Psoas muscle (tissue), 8 donors: ENCODE results near the gene RPTOR. TPM values are rescaled to one million over a fixed set of nuclear protein-coding genes. Genes with fewer than 3 reads are reported as not detected.
A peak's percentile ranks its signal among the peaks of the same experiment; 100 is the strongest.

ENCODE experiments used
- ATAC-seq, 4 donors: fragments of 200-7000 bp; cut with Tn5 transposase; one replicate each; pipeline ENCODE4 v1.9.1; 2020; ENCODE audit warnings: moderate library complexity in 3 of 4, mild to moderate bottlenecking in 2 of 4
- DNase-seq, 2 donors: peaks; one replicate each; pipeline ENCODE4 v3.0.0-alpha.2; 2020
- H3K27ac ChIP-seq: fragments of 200-600 bp; one replicate; pipeline ENCODE4 v1.8.0; 2022
- H3K27me3 ChIP-seq, 3 donors: fragments of 200-600 bp in 1 of 3; one replicate each; pipeline versions ENCODE4 v1.6.1 to v1.8.0; 2013 to 2022; ENCODE audit warnings: low read length in 2 of 3, mild to moderate bottlenecking in 2 of 3, moderate library complexity in 1 of 3; ENCODE audit not compliant: insufficient read depth in 3 of 3
- H3K36me3 ChIP-seq, 2 donors: fragments of 200-600 bp in 1 of 2; one replicate each; pipeline versions ENCODE4 v1.6.1 to v1.8.0; 2013 to 2022; ENCODE audit warnings: low read depth in 1 of 2, mild to moderate bottlenecking in 1 of 2, moderate library complexity in 1 of 2; ENCODE audit not compliant: insufficient read depth in 1 of 2
- H3K4me1 ChIP-seq: fragments of 200-600 bp; one replicate; pipeline ENCODE4 v1.8.0; 2022
- H3K4me3 ChIP-seq: fragments of 200-600 bp; one replicate; pipeline ENCODE4 v1.8.0; 2022; ENCODE audit warnings: mild to moderate bottlenecking
- H3K9me3 ChIP-seq: fragments of 200-600 bp; one replicate; pipeline ENCODE4 v1.8.0; 2022
- WGBS, 3 donors: extraction: QIAGEN DNeasy Blood & Tissue Kit; methylation state at CpG; one replicate each; pipeline versions ENCODE4 v1.1.6 to v1.1.7; 2013; 5-methylcytosine and 5-hydroxymethylcytosine counted together
- intact Hi-C, 2 donors: fragments of 100-400 bp; cut with DNase I; formaldehyde crosslinking; loops; one replicate each; pipeline versions ENCODE4 v1.11.0 to v1.14.2; 2022
- polyA plus RNA-seq, 3 donors: library from polyadenylated mRNA; stranded (reverse); fragments of 200-250 nt; gene quantifications; one replicate each; pipeline ENCODE4 v1.2.3, GENCODE V29; 2013
- total RNA-seq, 4 donors: library from RNA; stranded (reverse); fragmentation: NEBNext Ultra II Directional in 2 of 4; extraction: Animal tissue kit (Norgen Biotek cat#: 25700) in 2 of 4; gene quantifications; one replicate each; pipeline versions ENCODE4 v1.2.1 to v1.2.4, GENCODE V29; 2021 to 2023
- TF ChIP-seq, protein P1 (sequence below): fragments of 200-600 bp; IDR thresholded peaks from one replicate; pipeline ENCODE4 v1.8.0; 2022; ENCODE audit warnings: antibody characterized with exemption
- donor health status: healthy with polysubstance abuse.
- donor health status: DM: no; HTN: no; CAD: no; lungs with moderate emphysema.
- donor health status: Bipolar disorder and iron deficiency.
- donor health status: healthy.
- donor health status: DM: yes; HTN: yes; CAD: no.
- donor health status: DM: no; HTN: no; CAD: no.
- donor health status: DM: no; HTN: no; CAD: no.
- donor health status: DM: yes; HTN: yes; CAD: no.

Gene RPTOR
- total and polyA plus RNA-seq, 7 donors, result 13.6 to 82.2 (median 32.5) TPM

DNA sequence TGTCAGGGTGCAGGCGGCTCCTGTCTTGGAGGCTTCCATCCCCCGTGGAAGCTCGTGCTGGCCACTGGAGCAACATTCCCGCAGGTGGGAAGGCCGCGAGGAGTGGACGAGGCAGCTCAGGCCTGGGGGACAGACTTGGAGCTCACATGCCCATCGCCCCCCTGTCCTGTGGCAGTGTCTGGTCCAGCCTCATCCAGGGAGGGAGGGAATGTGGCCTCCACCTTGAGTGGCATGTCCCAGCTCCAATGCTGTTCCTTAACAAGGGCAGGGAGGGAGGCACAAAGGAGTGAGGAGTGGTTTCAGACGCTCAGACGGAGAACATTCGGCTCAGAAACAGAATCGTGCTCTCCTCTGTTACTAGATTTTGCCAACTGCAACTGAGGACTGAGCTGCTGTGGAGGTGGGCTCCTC, 287.6 kb downstream of the RPTOR start:
- no peaks in the 10 kb centered on the region for H3K27me3 ChIP-seq
- intact Hi-C loops, result loop anchor here in 1 of 2 donors (2.0 to 5.0 kb wide), 2 partner anchors 40 to 377 kb away; no protein-coding TSS in a partner anchor

DNA sequence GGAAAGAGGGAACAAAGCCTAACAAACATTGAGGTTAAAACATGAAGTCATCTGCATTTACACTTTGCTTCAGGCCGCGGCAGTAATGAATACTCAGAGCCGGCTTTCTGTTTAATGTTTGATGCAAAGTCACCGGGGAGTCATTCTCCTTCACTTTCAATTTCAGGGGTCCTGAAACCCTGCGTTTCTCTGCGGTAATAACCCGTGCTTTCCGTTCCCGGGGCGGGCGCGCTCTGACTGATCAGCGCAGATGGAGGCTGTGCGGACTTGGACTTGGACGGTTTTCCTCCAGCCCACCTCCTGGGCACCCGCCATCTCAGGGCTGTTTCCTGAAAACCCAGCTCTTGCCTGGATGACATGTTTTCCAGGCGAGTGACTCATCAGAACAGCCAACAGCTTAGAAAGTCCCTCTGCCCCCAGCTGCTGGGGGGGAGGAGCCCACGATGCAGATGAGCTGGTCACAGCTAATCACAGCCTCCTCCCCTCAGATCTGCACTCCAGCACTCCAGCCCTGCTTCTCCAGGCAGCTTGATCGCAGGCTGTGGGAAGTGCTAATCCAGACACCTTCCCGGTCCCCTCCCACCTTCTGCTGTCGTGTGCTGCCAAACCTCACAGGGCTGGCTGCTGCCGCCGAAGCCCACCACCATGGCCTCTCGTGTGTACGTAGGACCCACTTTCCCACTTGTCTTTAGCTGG, 288.4 kb downstream of the RPTOR start:
- H3K4me3 ChIP-seq, result peak overlapping the region; percentile 62
- ATAC-seq (peak; percentile 92 to 93 (median 92)), DNase-seq (peak; percentile 92)
- H3K27me3 ChIP-seq, result no peaks in the 10 kb centered on the region
- H3K4me1 ChIP-seq, result peaks cover 39% of the 10 kb centered on the region
- H3K27ac ChIP-seq, result peak overlapping the region; percentile 93
- 6 to 12% (median 10%) methylated on average over 25 of the region's 25 CpGs for WGBS, 3 donors
- TF ChIP-seq, protein P1, sequence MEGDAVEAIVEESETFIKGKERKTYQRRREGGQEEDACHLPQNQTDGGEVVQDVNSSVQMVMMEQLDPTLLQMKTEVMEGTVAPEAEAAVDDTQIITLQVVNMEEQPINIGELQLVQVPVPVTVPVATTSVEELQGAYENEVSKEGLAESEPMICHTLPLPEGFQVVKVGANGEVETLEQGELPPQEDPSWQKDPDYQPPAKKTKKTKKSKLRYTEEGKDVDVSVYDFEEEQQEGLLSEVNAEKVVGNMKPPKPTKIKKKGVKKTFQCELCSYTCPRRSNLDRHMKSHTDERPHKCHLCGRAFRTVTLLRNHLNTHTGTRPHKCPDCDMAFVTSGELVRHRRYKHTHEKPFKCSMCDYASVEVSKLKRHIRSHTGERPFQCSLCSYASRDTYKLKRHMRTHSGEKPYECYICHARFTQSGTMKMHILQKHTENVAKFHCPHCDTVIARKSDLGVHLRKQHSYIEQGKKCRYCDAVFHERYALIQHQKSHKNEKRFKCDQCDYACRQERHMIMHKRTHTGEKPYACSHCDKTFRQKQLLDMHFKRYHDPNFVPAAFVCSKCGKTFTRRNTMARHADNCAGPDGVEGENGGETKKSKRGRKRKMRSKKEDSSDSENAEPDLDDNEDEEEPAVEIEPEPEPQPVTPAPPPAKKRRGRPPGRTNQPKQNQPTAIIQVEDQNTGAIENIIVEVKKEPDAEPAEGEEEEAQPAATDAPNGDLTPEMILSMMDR, result no peak
- intact Hi-C loops, result loop anchor here in 1 of 2 donors (2.0 to 5.0 kb wide), 2 partner anchors 41 to 378 kb away; no protein-coding TSS in a partner anchor
- peaks cover 0 to 2% of the 10 kb centered on the region in 2 donors for H3K36me3 ChIP-seq
- no peaks in the 10 kb centered on the region for H3K9me3 ChIP-seq

More for the DNA sequence above, 287.6 kb downstream of the RPTOR start:
- no peaks in the 10 kb centered on the region for H3K9me3 ChIP-seq
- TF ChIP-seq, protein P1, result no peak
- DNase-seq (peak in 1 of 2 donors; percentile 49), ATAC-seq (peak in 2 of 4 donors; percentile 9 to 22)
- peaks cover 46% of the 10 kb centered on the region for H3K4me1 ChIP-seq
- WGBS, 3 donors, result 72 to 78% (median 77%) methylated on average over 12 of the region's 12 CpGs
- peak overlapping the region; percentile 93 for H3K27ac ChIP-seq
- H3K4me3 ChIP-seq, result peak overlapping the region; percentile 62
- no peaks in the 10 kb centered on the region for H3K36me3 ChIP-seq

DNA sequence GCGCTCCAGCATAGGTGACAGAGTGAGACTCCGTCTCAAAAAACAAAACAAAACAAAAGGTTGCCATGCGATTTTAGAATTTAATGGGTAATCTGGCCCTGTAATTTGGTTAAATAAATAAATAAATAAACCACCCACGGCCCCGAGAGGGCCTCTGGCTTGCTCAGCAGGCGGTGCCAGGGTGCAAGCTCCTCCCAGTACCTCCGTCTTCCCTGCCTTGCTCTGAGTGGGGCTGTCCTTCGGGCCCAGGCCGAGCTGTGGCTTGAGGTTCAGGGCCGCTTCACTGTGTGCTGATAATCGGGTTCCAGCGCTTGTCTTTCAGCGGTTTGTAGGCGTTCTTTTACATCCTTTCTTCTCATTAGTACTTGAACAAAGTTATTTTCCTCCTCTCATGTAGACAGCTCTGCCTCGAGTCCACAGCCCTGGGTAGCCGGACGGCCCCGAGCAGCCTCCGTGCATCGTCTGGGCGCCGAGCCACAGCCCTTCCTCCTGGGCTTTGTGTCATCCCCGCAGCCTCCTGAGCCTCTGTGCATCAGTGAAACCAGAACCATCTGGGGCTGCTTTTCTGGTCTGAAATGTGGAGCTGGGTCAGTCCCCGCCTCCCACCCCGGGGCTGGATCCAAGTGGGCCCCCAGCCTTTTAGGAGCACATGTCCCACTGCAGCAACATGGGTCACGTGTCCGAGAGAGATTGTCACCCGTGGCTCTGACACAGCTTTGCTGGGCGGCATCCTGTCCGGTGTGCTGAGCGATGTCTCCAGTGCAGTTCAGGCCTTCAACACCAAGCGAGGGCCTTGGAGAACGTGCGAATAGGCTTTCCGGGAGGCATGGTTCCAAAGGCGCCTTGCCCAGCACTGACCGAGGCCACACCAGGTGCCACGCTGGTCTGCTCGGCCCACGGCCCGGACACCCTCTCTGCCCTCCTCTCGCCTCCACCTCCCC, 289.6 kb downstream of the RPTOR start:
- Histone ChIP-seq H3K4me3 (peak overlapping the region; percentile 62), H3K4me1 (peaks cover 34% of the 10 kb centered on the region), H3K36me3 (peaks cover 0 to 8% of the 10 kb centered on the region in 2 donors), H3K27me3 (no peaks in the 10 kb centered on the region), H3K9me3 (no peaks in the 10 kb centered on the region), H3K27ac (peak overlapping the region; percentile 93)
- peak; percentile 80 to 84 for DNase-seq
- intact Hi-C loops, result loop anchor here in 1 of 2 donors (2.0 to 5.0 kb wide), 2 partner anchors 42 to 379 kb away; no protein-coding TSS in a partner anchor
- TF ChIP-seq, protein P1, result no peak
- WGBS, 3 donors, result 53 to 61% (median 54%) methylated on average over 42 of the region's 42 CpGs
- ATAC-seq, result peak; percentile 21 to 62 (median 58)

DNA sequence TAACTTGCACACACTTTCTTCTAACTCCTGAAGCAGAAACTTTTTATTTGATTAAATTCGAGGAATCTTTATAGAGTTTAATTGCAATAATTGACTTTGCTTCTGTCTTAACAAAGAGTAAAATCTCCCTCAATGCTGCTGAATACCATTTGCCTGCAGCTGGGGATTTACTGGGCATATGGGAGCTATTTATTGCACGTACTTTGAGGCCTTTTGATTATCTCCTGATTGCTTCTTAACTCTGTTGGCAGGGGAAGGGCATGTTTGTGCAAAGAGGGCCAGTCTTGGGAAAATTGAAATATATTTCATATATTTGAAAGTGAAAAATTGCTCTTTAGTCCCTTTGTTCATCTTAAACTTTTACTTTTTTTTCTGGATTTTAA, 290.2 kb downstream of the RPTOR start:
- DNase-seq (no peak), ATAC-seq (no peak)
- Histone ChIP-seq H3K4me1 (peaks cover 34% of the 10 kb centered on the region), H3K9me3 (no peaks in the 10 kb centered on the region), H3K4me3 (no peak overlapping the region), H3K27me3 (no peaks in the 10 kb centered on the region), H3K36me3 (peaks cover 0 to 8% of the 10 kb centered on the region in 2 donors), H3K27ac (peak overlapping the region; percentile 93)
- 37 to 67% (median 50%) methylated on average over 2 of the region's 2 CpGs for WGBS, 3 donors
- TF ChIP-seq, protein P1, result no peak
- intact Hi-C loops, result loop anchor here in 1 of 2 donors (5.0 kb wide), 1 partner anchor 43 kb away; no protein-coding TSS in a partner anchor
